K562 (cell line): ENCODE data around the gene HAUS6.

Source experiments
- EP300 ChIP-seq: IDR thresholded peaks from 2 replicates; pipeline ENCODE4 v1.6.1; 2012; ENCODE audit warnings: low read length, improper control_type of control experiment
- FOXJ2 ChIP-seq: fragments of 200-800 bp; sonication (Bioruptor generic); IDR thresholded peaks from 2 replicates; pipeline ENCODE4 v1.6.1; 2016; ENCODE audit warnings: missing genetic modification characterization, missing compliant biosample characterization
- L3MBTL2 ChIP-seq: fragments of 450-650 bp; IDR thresholded peaks from 2 replicates; pipeline ENCODE4 v1.6.1; 2016; ENCODE audit warnings: mild to moderate bottlenecking, moderate library complexity
- NR2C1 ChIP-seq, 2 experiments: fragments of 450-650 bp; IDR thresholded peaks; 2 replicates each; pipeline ENCODE4 v1.6.1; 2017; ENCODE audit warnings: mild to moderate bottlenecking in 2 of 2, antibody characterized with exemption in 1 of 2, inconsistent platforms in 1 of 2, missing compliant biosample characterization in 1 of 2, missing genetic modification characterization in 1 of 2
- SMC3 ChIP-seq: conservative IDR thresholded peaks from 2 replicates; pipeline ENCODE4 v1.6.1; 2011; ENCODE audit warnings: low read depth, low read length, improper control_type of control experiment; ENCODE audit not compliant: insufficient read depth
- ZFX ChIP-seq: sonication (generic); formaldehyde crosslinking; IDR thresholded peaks from 2 replicates; pipeline ENCODE4 v1.8.0; 2022; ENCODE audit warnings: mild to moderate bottlenecking, missing genetic modification reagents, moderate library complexity

- TF ChIP-seq FOXJ2, result no peak
- TF ChIP-seq L3MBTL2, result no peak
- no peak for TF ChIP-seq SMC3
- no peak for TF ChIP-seq EP300
- no peak for TF ChIP-seq NR2C1 (IDR thresholded peaks at IDR 0.05)
- TF ChIP-seq NR2C1 (tag; IDR thresholded peaks at IDR 0.05), result no peak
- no peak for TF ChIP-seq ZFX (CRISPR knock-in tag)
These were observed 80.5 kb downstream of the HAUS6 start for GRCh38 chr9:19022206-19022605.
